Measurements from ENCODE around the gene C2.

C2 gene

GRCh38 chr6:31949926-31950548 lies 22.5 kb downstream of the C2 start:
- Mint-ChIP-seq H3K27ac (no peak overlapping the region), H3K4me1 (ENCODE audit: low read depth) (peaks cover 7% of the 10 kb centered on the region), H3K36me3 (ENCODE audit: low read depth) (peaks cover 28% of the 10 kb centered on the region), H3K9me3 (no peaks in the 10 kb centered on the region), H3K27me3 (ENCODE audit: low read depth) (no peaks in the 10 kb centered on the region), H3K4me3 (no peak overlapping the region)

GRCh38 chr6:31952140-31952805 lies 24.8 kb downstream of the C2 start:
- Mint-ChIP-seq H3K4me3 (no peak overlapping the region), H3K36me3 (ENCODE audit: low read depth) (peaks cover 40% of the 10 kb centered on the region), H3K27ac (no peak overlapping the region), H3K4me1 (ENCODE audit: low read depth) (peaks cover 1% of the 10 kb centered on the region), H3K27me3 (ENCODE audit: low read depth) (no peaks in the 10 kb centered on the region), H3K9me3 (no peaks in the 10 kb centered on the region)

GRCh38 chr6:31952890-31953289 lies 25.4 kb downstream of the C2 start:
- H3K36me3 Mint-ChIP-seq (ENCODE audit: low read depth) = peaks cover 43% of the 10 kb centered on the region
- no peak overlapping the region for H3K4me3 Mint-ChIP-seq
- no peaks in the 10 kb centered on the region for H3K27me3 Mint-ChIP-seq (ENCODE audit: low read depth)
- H3K9me3 Mint-ChIP-seq = no peaks in the 10 kb centered on the region
- H3K4me1 Mint-ChIP-seq (ENCODE audit: low read depth) = peaks cover 7% of the 10 kb centered on the region
- no peak overlapping the region for H3K27ac Mint-ChIP-seq

GRCh38 chr6:31954511-31954910 lies 27.0 kb downstream of the C2 start:
- Mint-ChIP-seq H3K27me3 (ENCODE audit: low read depth) (no peaks in the 10 kb centered on the region), H3K4me1 (ENCODE audit: low read depth) (peaks cover 16% of the 10 kb centered on the region), H3K4me3 (no peak overlapping the region), H3K9me3 (no peaks in the 10 kb centered on the region), H3K36me3 (ENCODE audit: low read depth) (peaks cover 48% of the 10 kb centered on the region), H3K27ac (no peak overlapping the region)

- Mint-ChIP-seq H3K27ac (no peak overlapping the region), H3K9me3 (no peaks in the 10 kb centered on the region), H3K4me1 (ENCODE audit: low read depth) (peaks cover 26% of the 10 kb centered on the region), H3K36me3 (ENCODE audit: low read depth) (peaks cover 56% of the 10 kb centered on the region), H3K4me3 (no peak overlapping the region), H3K27me3 (ENCODE audit: low read depth) (no peaks in the 10 kb centered on the region)
Measured at GRCh38 chr6:31956796-31957195, 29.3 kb downstream of the C2 start.

- H3K4me3 Mint-ChIP-seq = peak overlapping the region; percentile 90
- H3K4me1 Mint-ChIP-seq (ENCODE audit: low read depth) = peaks cover 29% of the 10 kb centered on the region
- H3K27me3 Mint-ChIP-seq (ENCODE audit: low read depth) = no peaks in the 10 kb centered on the region
- H3K36me3 Mint-ChIP-seq (ENCODE audit: low read depth) = peaks cover 57% of the 10 kb centered on the region
- H3K27ac Mint-ChIP-seq = peak overlapping the region; percentile 98
- no peaks in the 10 kb centered on the region for H3K9me3 Mint-ChIP-seq
Measured at GRCh38 chr6:31958412-31958740, 30.9 kb downstream of the C2 start.

- peaks cover 55% of the 10 kb centered on the region for H3K36me3 Mint-ChIP-seq (ENCODE audit: low read depth)
Measured at GRCh38 chr6:31958741-31959739, 31.5 kb downstream of the C2 start, which contains the start of the genes NELFE and SKIC2. TSS of gene NELFE (minus strand) at chr6:31958971. CDS start at chr6:31958446, 525 bp downstream. TSS of gene SKIC2 (plus strand) at chr6:31959175. CDS start at chr6:31959193, 18 bp downstream.

GRCh38 chr6:31961616-31962015 lies 34.1 kb downstream of the C2 start:
- no peak overlapping the region for H3K27ac Mint-ChIP-seq
- no peak overlapping the region for H3K4me3 Mint-ChIP-seq
- peaks cover 29% of the 10 kb centered on the region for H3K4me1 Mint-ChIP-seq (ENCODE audit: low read depth)
- H3K36me3 Mint-ChIP-seq (ENCODE audit: low read depth) = peaks cover 54% of the 10 kb centered on the region
- H3K9me3 Mint-ChIP-seq = no peaks in the 10 kb centered on the region
- H3K27me3 Mint-ChIP-seq (ENCODE audit: low read depth) = no peaks in the 10 kb centered on the region

More at GRCh38 chr6:31958741-31959739, 31.5 kb downstream of the C2 start, which contains the start of the genes NELFE and SKIC2:
- Mint-ChIP-seq H3K27ac (peak within 1 kb of the TSS; percentile 98), H3K27me3 (ENCODE audit: low read depth) (no peaks in the 10 kb centered on the region), H3K9me3 (no peaks in the 10 kb centered on the region), H3K4me3 (peak within 1 kb of the TSS; percentile 90), H3K4me1 (ENCODE audit: low read depth) (peaks cover 29% of the 10 kb centered on the region)

GRCh38 chr6:31963921-31964320 lies 36.4 kb downstream of the C2 start:
- H3K4me1 Mint-ChIP-seq (ENCODE audit: low read depth) = peaks cover 18% of the 10 kb centered on the region
- H3K27me3 Mint-ChIP-seq (ENCODE audit: low read depth) = no peaks in the 10 kb centered on the region
- H3K36me3 Mint-ChIP-seq (ENCODE audit: low read depth) = peaks cover 53% of the 10 kb centered on the region
- no peak overlapping the region for H3K27ac Mint-ChIP-seq
- no peak overlapping the region for H3K4me3 Mint-ChIP-seq
- no peaks in the 10 kb centered on the region for H3K9me3 Mint-ChIP-seq

GRCh38 chr6:31965700-31966099 lies 38.2 kb downstream of the C2 start:
- Mint-ChIP-seq H3K4me3 (no peak overlapping the region), H3K27me3 (ENCODE audit: low read depth) (no peaks in the 10 kb centered on the region), H3K27ac (no peak overlapping the region), H3K9me3 (no peaks in the 10 kb centered on the region), H3K4me1 (ENCODE audit: low read depth) (peaks cover 12% of the 10 kb centered on the region), H3K36me3 (ENCODE audit: low read depth) (peaks cover 51% of the 10 kb centered on the region)

- no peaks in the 10 kb centered on the region for H3K27me3 Mint-ChIP-seq (ENCODE audit: low read depth)
- no peak overlapping the region for H3K27ac Mint-ChIP-seq
- no peaks in the 10 kb centered on the region for H3K9me3 Mint-ChIP-seq
- no peak overlapping the region for H3K4me3 Mint-ChIP-seq
- peaks cover 45% of the 10 kb centered on the region for H3K36me3 Mint-ChIP-seq (ENCODE audit: low read depth)
- H3K4me1 Mint-ChIP-seq (ENCODE audit: low read depth) = peaks cover 18% of the 10 kb centered on the region
Measured at GRCh38 chr6:31966506-31966905, 39.0 kb downstream of the C2 start.

- H3K27ac Mint-ChIP-seq = peak overlapping the region; percentile 32
- H3K36me3 Mint-ChIP-seq (ENCODE audit: low read depth) = peaks cover 40% of the 10 kb centered on the region
- no peaks in the 10 kb centered on the region for H3K27me3 Mint-ChIP-seq (ENCODE audit: low read depth)
- no peaks in the 10 kb centered on the region for H3K9me3 Mint-ChIP-seq
- peaks cover 16% of the 10 kb centered on the region for H3K4me1 Mint-ChIP-seq (ENCODE audit: low read depth)
- no peak overlapping the region for H3K4me3 Mint-ChIP-seq
Measured at GRCh38 chr6:31966997-31967925, 39.7 kb downstream of the C2 start.

GRCh38 chr6:31967926-31968320 lies 40.4 kb downstream of the C2 start:
- Mint-ChIP-seq H3K9me3 (no peaks in the 10 kb centered on the region), H3K4me3 (no peak overlapping the region), H3K27me3 (ENCODE audit: low read depth) (no peaks in the 10 kb centered on the region), H3K36me3 (ENCODE audit: low read depth) (peaks cover 38% of the 10 kb centered on the region), H3K4me1 (ENCODE audit: low read depth) (peaks cover 19% of the 10 kb centered on the region), H3K27ac (no peak overlapping the region)

- no peak overlapping the region for H3K27ac Mint-ChIP-seq
- H3K36me3 Mint-ChIP-seq (ENCODE audit: low read depth) = peaks cover 37% of the 10 kb centered on the region
Measured at GRCh38 chr6:31968326-31968725, 40.8 kb downstream of the C2 start.

More at GRCh38 chr6:31968326-31968725, 40.8 kb downstream of the C2 start:
- Mint-ChIP-seq H3K27me3 (ENCODE audit: low read depth) (no peaks in the 10 kb centered on the region), H3K9me3 (no peaks in the 10 kb centered on the region), H3K4me3 (no peak overlapping the region), H3K4me1 (ENCODE audit: low read depth) (peaks cover 23% of the 10 kb centered on the region)
